LNCaP clone FGC (cell line): ENCODE data around the gene ATXN10.

ENCODE experiments used
- DNase-seq: peaks from one replicate; pipeline ENCODE4 v3.0.0-alpha.2; 2011; ENCODE audit warnings: low read depth
- H3K4me3 ChIP-seq: 2 replicates; pipeline ENCODE4 v1.5.1; 2011; ENCODE audit warnings: mild to moderate bottlenecking, low read depth, low read length, control low read depth
- CTCF ChIP-seq: IDR thresholded peaks from 2 replicates; pipeline ENCODE4 v1.5.1; 2012; ENCODE audit warnings: mild to moderate bottlenecking; ENCODE audit not compliant: control insufficient read depth, insufficient read depth; ENCODE audit errors: extremely low read depth

ATXN10 gene

GRCh38 chr22:45802054-45802453 lies 130.4 kb downstream of the ATXN10 start:
- no peak for DNase-seq
- TF ChIP-seq CTCF, result no peak
- H3K4me3 ChIP-seq, result no peak overlapping the region

- H3K4me3 ChIP-seq, result no peak overlapping the region
- no peak for DNase-seq
- no peak for TF ChIP-seq CTCF
Measured at GRCh38 chr22:45804319-45804985, 132.8 kb downstream of the ATXN10 start.

DNA sequence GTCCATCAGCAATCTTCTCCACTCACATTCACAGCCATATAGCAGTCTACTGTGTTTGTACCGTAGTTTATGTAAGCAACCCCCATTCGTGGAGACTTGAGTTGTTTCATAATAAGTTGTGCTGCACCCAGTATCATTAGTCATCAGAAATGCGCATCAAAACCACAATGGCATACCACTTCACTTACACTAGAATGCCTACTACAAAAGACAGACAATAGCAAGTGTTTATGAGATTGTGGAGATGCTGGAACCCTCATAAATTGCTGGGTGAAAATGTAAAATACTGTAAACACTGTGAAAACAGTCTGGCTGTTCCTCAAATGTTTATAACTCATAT lies 133.3 kb downstream of the ATXN10 start:
- DNase-seq, result no peak
- TF ChIP-seq CTCF, result no peak
- no peak overlapping the region for H3K4me3 ChIP-seq

- no peak for DNase-seq
- TF ChIP-seq CTCF, result no peak
- no peak overlapping the region for H3K4me3 ChIP-seq
Measured at GRCh38 chr22:45805413-45805812, 133.8 kb downstream of the ATXN10 start.

- no peak overlapping the region for H3K4me3 ChIP-seq
- TF ChIP-seq CTCF, result no peak
- no peak for DNase-seq
Measured at GRCh38 chr22:45807156-45807915, 135.7 kb downstream of the ATXN10 start.

DNA sequence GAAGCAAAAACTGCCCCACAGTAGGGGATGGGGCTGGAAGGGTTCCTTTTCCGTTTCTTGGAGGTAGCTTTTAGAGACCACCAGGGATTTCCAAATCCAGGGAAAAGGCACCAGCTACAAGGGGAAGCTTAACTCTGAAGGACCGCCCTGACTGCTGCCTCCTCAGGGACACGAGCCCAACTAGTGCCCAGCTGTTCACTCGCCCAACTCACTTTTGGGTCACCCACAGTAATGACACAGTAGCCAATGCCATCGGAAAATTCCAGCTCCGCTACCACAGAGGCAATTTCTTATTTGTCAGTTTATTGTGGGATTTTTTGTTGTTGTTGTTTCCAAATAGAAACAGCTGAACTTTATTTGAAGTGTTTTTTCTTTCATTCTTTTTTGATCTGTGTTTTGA lies 141.3 kb downstream of the ATXN10 start:
- no peak overlapping the region for H3K4me3 ChIP-seq
- no peak for DNase-seq
- TF ChIP-seq CTCF, result no peak

- TF ChIP-seq CTCF, result no peak
- H3K4me3 ChIP-seq, result no peak overlapping the region
- DNase-seq, result no peak
Measured at GRCh38 chr22:45814198-45814597, 142.6 kb downstream of the ATXN10 start.
